ENCODE data around the gene AS3MT.

AS3MT gene

GRCh38 chr10:102856758-102857424, 12.4 kb upstream of the AS3MT start:
- no peak for DNase-seq (ENCODE audit: low spot score)

GRCh38 chr10:102859911-102860310, 9.4 kb upstream of the AS3MT start:
- DNase-seq (ENCODE audit: low spot score): no peak

GRCh38 chr10:102863660-102864059, 5.6 kb upstream of the AS3MT start:
- no peak for DNase-seq (ENCODE audit: low spot score)

GRCh38 chr10:102865620-102866019, 3.6 kb upstream of the AS3MT start:
- DNase-seq (ENCODE audit: low spot score): no peak

- DNase-seq (ENCODE audit: low spot score): no peak
Measured at GRCh38 chr10:102868911-102869257, 386 bp upstream of the AS3MT start.

- DNase-seq (ENCODE audit: low spot score): no peak
Measured at GRCh38 chr10:102870221-102870620, 951 bp downstream of the AS3MT start.

- DNase-seq (ENCODE audit: low spot score): no peak
Measured at GRCh38 chr10:102872163-102872562, 2.9 kb downstream of the AS3MT start.

GRCh38 chr10:102876747-102877153, 7.5 kb downstream of the AS3MT start:
- DNase-seq (ENCODE audit: low spot score): no peak

- no peak for DNase-seq (ENCODE audit: low spot score)
Measured at GRCh38 chr10:102878629-102879028, 9.4 kb downstream of the AS3MT start.

- DNase-seq (ENCODE audit: low spot score): no peak
Measured at GRCh38 chr10:102880256-102880655, 11.0 kb downstream of the AS3MT start.

- DNase-seq (ENCODE audit: low spot score): no peak
Measured at GRCh38 chr10:102888048-102888447, 18.8 kb downstream of the AS3MT start.

GRCh38 chr10:102894466-102895213, 25.4 kb downstream of the AS3MT start:
- no peak for DNase-seq (ENCODE audit: low spot score)

GRCh38 chr10:102900006-102900405, 30.7 kb downstream of the AS3MT start:
- no peak for DNase-seq (ENCODE audit: low spot score)

- no peak for DNase-seq (ENCODE audit: low spot score)
Measured at GRCh38 chr10:102904346-102904745, 35.1 kb downstream of the AS3MT start.

- DNase-seq (ENCODE audit: low spot score): no peak
Measured at GRCh38 chr10:102906507-102906906, 37.2 kb downstream of the AS3MT start.

GRCh38 chr10:102914781-102915180, 45.5 kb downstream of the AS3MT start:
- DNase-seq (ENCODE audit: low spot score): no peak

- no peak for DNase-seq (ENCODE audit: low spot score)
Measured at GRCh38 chr10:102916173-102916572, 46.9 kb downstream of the AS3MT start.

GRCh38 chr10:102917314-102917961, 48.2 kb downstream of the AS3MT start:
- peak; percentile 43 for DNase-seq (ENCODE audit: low spot score)

GRCh38 chr10:102917962-102918816, 48.9 kb downstream of the AS3MT start, which contains the start of gene CNNM2:
CNNM2 (plus strand) TSS chr10:102918294; CDS start chr10:102918481, 187 bp downstream.
- DNase-seq (ENCODE audit: low spot score): peak; percentile 100

- no peak for DNase-seq (ENCODE audit: low spot score)
Measured at GRCh38 chr10:102918817-102919245, 49.6 kb downstream of the AS3MT start.

GRCh38 chr10:102919246-102919959, 50.1 kb downstream of the AS3MT start:
- no peak for DNase-seq (ENCODE audit: low spot score)
